HepG2 (cell line): ENCODE measurements around the gene LRRC8E. TPM values are rescaled to one million over a fixed set of nuclear protein-coding genes. Genes with fewer than 3 reads are reported as not detected.

Experiments
- FOXK1 ChIP-seq: sonication (generic); formaldehyde crosslinking; IDR thresholded peaks from 2 replicates; pipeline ENCODE4 v1.4.0; 2020; ENCODE audit warnings: low read depth, missing genetic modification reagents, borderline replicate concordance
- JUNB ChIP-seq: sonication (generic); formaldehyde crosslinking; IDR thresholded peaks from 2 replicates; pipeline ENCODE4 v1.8.0; 2022; ENCODE audit warnings: missing genetic modification reagents, mild to moderate bottlenecking, borderline replicate concordance
- RAD51 ChIP-seq: fragments of 450-650 bp; IDR thresholded peaks from 2 replicates; pipeline ENCODE4 v1.6.1; 2016; ENCODE audit warnings: borderline replicate concordance
- SOX13 ChIP-seq, 3 experiments: fragments of 450-650 bp in 1 of 3; sonication (generic) in 1 of 3; formaldehyde crosslinking in 1 of 3; IDR thresholded peaks in 2 of 3; conservative IDR thresholded peaks in 1 of 3; 2 replicates each; pipeline versions ENCODE4 v1.5.0 to v1.6.1; 2016 to 2020; ENCODE audit warnings: antibody characterized with exemption in 1 of 3, mild to moderate bottlenecking in 1 of 3, missing compliant biosample characterization in 1 of 3, missing genetic modification reagents in 1 of 3, moderate library complexity in 1 of 3
- ZMYM4 ChIP-seq: sonication (generic); formaldehyde crosslinking; IDR thresholded peaks from 2 replicates; pipeline ENCODE4 v1.8.1; 2023; ENCODE audit warnings: mild to moderate bottlenecking, missing genetic modification reagents
- ZNF24 ChIP-seq: fragments of 450-650 bp; IDR thresholded peaks from 2 replicates; pipeline ENCODE4 v1.6.1; 2017; ENCODE audit warnings: antibody characterized with exemption, mild to moderate bottlenecking
- ZNF33A ChIP-seq: sonication (generic); formaldehyde crosslinking; IDR thresholded peaks from 2 replicates; pipeline ENCODE4 v1.5.1; 2020; ENCODE audit warnings: missing genetic modification reagents, mild to moderate bottlenecking, moderate library complexity, borderline replicate concordance
- ZNF552 ChIP-seq: sonication (generic); formaldehyde crosslinking; IDR thresholded peaks from 2 replicates; pipeline ENCODE4 v1.9.0; 2022; ENCODE audit warnings: missing genetic modification reagents, mild to moderate bottlenecking, borderline replicate concordance
- ZNF616 ChIP-seq: sonication (generic); formaldehyde crosslinking; IDR thresholded peaks from 2 replicates; pipeline ENCODE4 v1.5.0; 2020; ENCODE audit warnings: low read depth, mild to moderate bottlenecking, missing genetic modification reagents
- ZSCAN9 ChIP-seq: IDR thresholded peaks from 2 replicates; pipeline ENCODE4 v1.6.1; 2016; ENCODE audit warnings: borderline replicate concordance
- polyA plus RNA-seq, 8 experiments: library from polyadenylated mRNA; depleted of rRNA in 3 of 8; stranded (reverse) in 7 of 8; unstranded in 1 of 8; fragments of >200 nt; fragmentation: Illumina TruSeq in 4 of 8; extraction: Trizol in 4 of 8; gene quantifications; 2 replicates each; pipeline versions ENCODE4 v1.2.1 to v1.2.3, GENCODE V29; 2011 to 2016; ENCODE audit warnings: low read depth in 4 of 8, missing spikeins in 1 of 8, mixed read lengths in 1 of 8; ENCODE audit not compliant: insufficient read depth in 1 of 8
- total RNA-seq, 5 experiments: library from RNA; depleted of rRNA; stranded (reverse); fragments of >200 nt; fragmentation: Illumina TruSeq; extraction: Trizol; gene quantifications; 2 replicates each; pipeline ENCODE4 v1.2.3, GENCODE V29; 2016; ENCODE audit warnings: low read depth in 1 of 5
- TF ChIP-seq, protein P1 (sequence below): sonication (generic); formaldehyde crosslinking; IDR thresholded peaks from 2 replicates; pipeline ENCODE4 v1.5.1; 2020; ENCODE audit warnings: mild to moderate bottlenecking, missing genetic modification reagents, borderline replicate concordance
- TF ChIP-seq, protein P2 (sequence below): sonication (generic); formaldehyde crosslinking; IDR thresholded peaks from 2 replicates; pipeline ENCODE4 v1.8.0; 2022; ENCODE audit warnings: missing genetic modification reagents, low read depth, mild to moderate bottlenecking, borderline replicate concordance
- TF ChIP-seq, protein P3 (sequence below): sonication (generic); formaldehyde crosslinking; conservative IDR thresholded peaks from 2 replicates; pipeline ENCODE4 v1.8.0; 2022; ENCODE audit warnings: mild to moderate bottlenecking, moderate library complexity, missing genetic modification reagents
- TF ChIP-seq, protein P4 (sequence below): sonication (generic); formaldehyde crosslinking; IDR thresholded peaks from 2 replicates; pipeline ENCODE4 v1.5.1; 2020; ENCODE audit warnings: missing genetic modification reagents, mild to moderate bottlenecking, borderline replicate concordance
- TF ChIP-seq, protein P5 (sequence below): sonication (generic); formaldehyde crosslinking; IDR thresholded peaks from 2 replicates; pipeline ENCODE4 v1.4.0; 2020; ENCODE audit warnings: missing genetic modification reagents, mild to moderate bottlenecking, borderline replicate concordance

The LRRC8E gene
- total and polyA plus RNA-seq, 2 of the 13 experiments (the other 11 are each of a cell fraction or from before 2014, with no cell fraction given), result 8.0 to 10.3 TPM

DNA sequence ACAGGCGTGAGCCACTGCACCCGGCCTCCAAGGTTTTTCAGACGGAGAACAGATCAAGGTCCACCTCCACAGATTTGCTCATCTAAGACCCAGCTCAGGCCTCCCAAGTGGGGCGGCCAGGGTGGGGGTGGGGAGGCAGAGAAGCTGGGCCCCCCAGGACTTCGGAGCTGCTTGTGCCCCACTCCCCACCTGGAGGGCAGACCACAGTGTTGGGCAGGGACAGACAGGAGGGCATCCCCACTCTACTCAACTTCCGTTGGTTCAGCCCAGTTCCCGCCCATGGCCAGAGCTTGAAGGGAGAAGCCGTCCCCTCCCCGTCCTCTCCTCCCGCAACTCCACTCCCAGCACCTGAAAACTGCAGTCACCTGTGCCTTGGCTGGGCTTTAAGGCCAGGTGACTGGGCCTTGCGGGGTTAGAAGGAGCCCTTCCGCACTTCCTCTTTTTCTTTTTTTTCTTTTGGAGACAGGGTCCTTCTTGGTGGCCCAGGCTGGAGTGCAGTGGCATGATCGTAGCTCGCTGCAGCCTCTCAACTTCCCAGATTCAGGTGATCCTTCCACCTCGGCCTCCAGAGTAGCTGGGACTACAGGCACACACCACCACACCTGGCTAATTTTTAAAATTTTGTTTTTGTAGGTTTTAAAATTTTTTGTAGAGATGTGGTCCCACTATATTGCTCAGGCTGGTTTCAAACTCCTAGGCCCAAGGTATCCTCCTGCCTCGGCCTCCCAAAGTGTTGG is 734 bp upstream of the LRRC8E start (continued):
- TF ChIP-seq, protein P1, sequence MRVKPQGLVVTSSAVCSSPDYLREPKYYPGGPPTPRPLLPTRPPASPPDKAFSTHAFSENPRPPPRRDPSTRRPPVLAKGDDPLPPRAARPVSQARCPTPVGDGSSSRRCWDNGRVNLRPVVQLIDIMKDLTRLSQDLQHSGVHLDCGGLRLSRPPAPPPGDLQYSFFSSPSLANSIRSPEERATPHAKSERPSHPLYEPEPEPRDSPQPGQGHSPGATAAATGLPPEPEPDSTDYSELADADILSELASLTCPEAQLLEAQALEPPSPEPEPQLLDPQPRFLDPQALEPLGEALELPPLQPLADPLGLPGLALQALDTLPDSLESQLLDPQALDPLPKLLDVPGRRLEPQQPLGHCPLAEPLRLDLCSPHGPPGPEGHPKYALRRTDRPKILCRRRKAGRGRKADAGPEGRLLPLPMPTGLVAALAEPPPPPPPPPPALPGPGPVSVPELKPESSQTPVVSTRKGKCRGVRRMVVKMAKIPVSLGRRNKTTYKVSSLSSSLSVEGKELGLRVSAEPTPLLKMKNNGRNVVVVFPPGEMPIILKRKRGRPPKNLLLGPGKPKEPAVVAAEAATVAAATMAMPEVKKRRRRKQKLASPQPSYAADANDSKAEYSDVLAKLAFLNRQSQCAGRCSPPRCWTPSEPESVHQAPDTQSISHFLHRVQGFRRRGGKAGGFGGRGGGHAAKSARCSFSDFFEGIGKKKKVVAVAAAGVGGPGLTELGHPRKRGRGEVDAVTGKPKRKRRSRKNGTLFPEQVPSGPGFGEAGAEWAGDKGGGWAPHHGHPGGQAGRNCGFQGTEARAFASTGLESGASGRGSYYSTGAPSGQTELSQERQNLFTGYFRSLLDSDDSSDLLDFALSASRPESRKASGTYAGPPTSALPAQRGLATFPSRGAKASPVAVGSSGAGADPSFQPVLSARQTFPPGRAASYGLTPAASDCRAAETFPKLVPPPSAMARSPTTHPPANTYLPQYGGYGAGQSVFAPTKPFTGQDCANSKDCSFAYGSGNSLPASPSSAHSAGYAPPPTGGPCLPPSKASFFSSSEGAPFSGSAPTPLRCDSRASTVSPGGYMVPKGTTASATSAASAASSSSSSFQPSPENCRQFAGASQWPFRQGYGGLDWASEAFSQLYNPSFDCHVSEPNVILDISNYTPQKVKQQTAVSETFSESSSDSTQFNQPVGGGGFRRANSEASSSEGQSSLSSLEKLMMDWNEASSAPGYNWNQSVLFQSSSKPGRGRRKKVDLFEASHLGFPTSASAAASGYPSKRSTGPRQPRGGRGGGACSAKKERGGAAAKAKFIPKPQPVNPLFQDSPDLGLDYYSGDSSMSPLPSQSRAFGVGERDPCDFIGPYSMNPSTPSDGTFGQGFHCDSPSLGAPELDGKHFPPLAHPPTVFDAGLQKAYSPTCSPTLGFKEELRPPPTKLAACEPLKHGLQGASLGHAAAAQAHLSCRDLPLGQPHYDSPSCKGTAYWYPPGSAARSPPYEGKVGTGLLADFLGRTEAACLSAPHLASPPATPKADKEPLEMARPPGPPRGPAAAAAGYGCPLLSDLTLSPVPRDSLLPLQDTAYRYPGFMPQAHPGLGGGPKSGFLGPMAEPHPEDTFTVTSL, result peak; percentile 67
- TF ChIP-seq ZNF33A, result 0 out of 2 replicates have a peak, but pooled peaks have one; percentile 54
- TF ChIP-seq RAD51, result no peak
- no peak for TF ChIP-seq ZSCAN9 (CRISPR knock-in tag)
- 0 out of 2 replicates have a peak, but pooled peaks have one; percentile 35 for TF ChIP-seq ZNF552
- TF ChIP-seq, protein P2, sequence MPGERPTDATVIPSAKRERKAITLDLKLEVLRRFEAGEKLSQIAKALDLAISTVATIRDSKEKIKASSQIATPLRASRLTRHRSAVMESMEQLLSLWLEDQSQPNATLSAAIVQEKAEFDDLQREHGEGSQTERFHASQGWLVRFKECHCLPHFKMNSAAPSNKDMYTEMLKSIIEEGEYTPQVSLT (CRISPR knock-in tag), result no peak
- TF ChIP-seq ZMYM4, result no peak
- no peak for TF ChIP-seq ZNF24
- TF ChIP-seq ZNF616 (CRISPR knock-in tag), result no peak
- TF ChIP-seq FOXK1 (CRISPR knock-in tag), result no peak
- TF ChIP-seq JUNB (CRISPR knock-in tag), result no peak
- TF ChIP-seq, protein P3, sequence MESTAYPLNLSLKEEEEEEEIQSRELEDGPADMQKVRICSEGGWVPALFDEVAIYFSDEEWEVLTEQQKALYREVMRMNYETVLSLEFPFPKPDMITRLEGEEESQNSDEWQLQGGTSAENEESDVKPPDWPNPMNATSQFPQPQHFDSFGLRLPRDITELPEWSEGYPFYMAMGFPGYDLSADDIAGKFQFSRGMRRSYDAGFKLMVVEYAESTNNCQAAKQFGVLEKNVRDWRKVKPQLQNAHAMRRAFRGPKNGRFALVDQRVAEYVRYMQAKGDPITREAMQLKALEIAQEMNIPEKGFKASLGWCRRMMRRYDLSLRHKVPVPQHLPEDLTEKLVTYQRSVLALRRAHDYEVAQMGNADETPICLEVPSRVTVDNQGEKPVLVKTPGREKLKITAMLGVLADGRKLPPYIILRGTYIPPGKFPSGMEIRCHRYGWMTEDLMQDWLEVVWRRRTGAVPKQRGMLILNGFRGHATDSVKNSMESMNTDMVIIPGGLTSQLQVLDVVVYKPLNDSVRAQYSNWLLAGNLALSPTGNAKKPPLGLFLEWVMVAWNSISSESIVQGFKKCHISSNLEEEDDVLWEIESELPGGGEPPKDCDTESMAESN (CRISPR knock-in tag), result peak; percentile 49; the same call in 1 of the 2 replicates
- TF ChIP-seq, protein P4, sequence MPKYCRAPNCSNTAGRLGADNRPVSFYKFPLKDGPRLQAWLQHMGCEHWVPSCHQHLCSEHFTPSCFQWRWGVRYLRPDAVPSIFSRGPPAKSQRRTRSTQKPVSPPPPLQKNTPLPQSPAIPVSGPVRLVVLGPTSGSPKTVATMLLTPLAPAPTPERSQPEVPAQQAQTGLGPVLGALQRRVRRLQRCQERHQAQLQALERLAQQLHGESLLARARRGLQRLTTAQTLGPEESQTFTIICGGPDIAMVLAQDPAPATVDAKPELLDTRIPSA (CRISPR knock-in tag), result no peak
- TF ChIP-seq, protein P5, sequence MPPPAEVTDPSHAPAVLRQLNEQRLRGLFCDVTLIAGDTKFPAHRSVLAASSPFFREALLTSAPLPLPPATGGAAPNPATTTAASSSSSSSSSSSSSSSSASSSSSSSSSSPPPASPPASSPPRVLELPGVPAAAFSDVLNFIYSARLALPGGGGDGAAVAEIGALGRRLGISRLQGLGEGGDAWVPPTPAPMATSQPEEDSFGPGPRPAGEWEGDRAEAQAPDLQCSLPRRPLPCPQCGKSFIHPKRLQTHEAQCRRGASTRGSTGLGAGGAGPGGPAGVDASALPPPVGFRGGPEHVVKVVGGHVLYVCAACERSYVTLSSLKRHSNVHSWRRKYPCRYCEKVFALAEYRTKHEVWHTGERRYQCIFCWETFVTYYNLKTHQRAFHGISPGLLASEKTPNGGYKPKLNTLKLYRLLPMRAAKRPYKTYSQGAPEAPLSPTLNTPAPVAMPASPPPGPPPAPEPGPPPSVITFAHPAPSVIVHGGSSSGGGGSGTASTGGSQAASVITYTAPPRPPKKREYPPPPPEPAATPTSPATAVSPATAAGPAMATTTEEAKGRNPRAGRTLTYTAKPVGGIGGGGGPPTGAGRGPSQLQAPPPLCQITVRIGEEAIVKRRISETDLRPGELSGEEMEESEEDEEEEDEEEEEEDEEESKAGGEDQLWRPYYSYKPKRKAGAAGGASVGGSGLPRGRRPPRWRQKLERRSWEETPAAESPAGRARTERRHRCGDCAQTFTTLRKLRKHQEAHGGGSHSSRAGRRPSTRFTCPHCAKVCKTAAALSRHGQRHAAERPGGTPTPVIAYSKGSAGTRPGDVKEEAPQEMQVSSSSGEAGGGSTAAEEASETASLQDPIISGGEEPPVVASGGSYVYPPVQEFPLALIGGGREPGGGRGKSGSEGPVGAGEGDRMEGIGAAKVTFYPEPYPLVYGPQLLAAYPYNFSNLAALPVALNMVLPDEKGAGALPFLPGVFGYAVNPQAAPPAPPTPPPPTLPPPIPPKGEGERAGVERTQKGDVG (CRISPR knock-in tag), result 0 out of 2 replicates have a peak, but pooled peaks have one; percentile 32
- no peak for TF ChIP-seq SOX13 (IDR thresholded peaks at IDR 0.05)
- no peak for TF ChIP-seq SOX13 (CRISPR knock-in tag; conservative IDR thresholded peaks at IDR 0.05 in 1 of 2, IDR thresholded peaks at IDR 0.05 in 1 of 2)
